Astrocyte of the cerebellum (primary cell): Measurements from ENCODE around the gene KRT2.

Experiments used
- DNase-seq: peaks from one replicate; pipeline ENCODE4 v3.0.0-alpha.2; 2011; ENCODE audit warnings: low read depth
- H3K4me3 ChIP-seq: 2 replicates; pipeline ENCODE4 v1.5.1; 2011; ENCODE audit warnings: mild to moderate bottlenecking, low read depth, low read length, moderate library complexity
- CTCF ChIP-seq: IDR thresholded peaks from 2 replicates; pipeline ENCODE4 v1.5.1; 2012; ENCODE audit warnings: low read length, low read depth, moderate library complexity, mild to moderate bottlenecking; ENCODE audit errors: missing control alignments
- in situ Hi-C: cut with HindIII; loops from 2 replicates; pipeline ENCODE4 v1.10.0; 2017; ENCODE audit warnings: low sequenced_read_pairs

The KRT2 gene

GRCh38 chr12:52644078-52644415 lies 8.0 kb downstream of the KRT2 start:
- TF ChIP-seq CTCF, result no peak
- no peak overlapping the region for H3K4me3 ChIP-seq
- DNase-seq, result no peak
- in situ Hi-C loops, result no loop called here

GRCh38 chr12:52643233-52644077 lies 8.6 kb downstream of the KRT2 start:
- in situ Hi-C loops, result no loop called here
- TF ChIP-seq CTCF, result no peak
- DNase-seq, result no peak
- H3K4me3 ChIP-seq, result no peak overlapping the region

DNA sequence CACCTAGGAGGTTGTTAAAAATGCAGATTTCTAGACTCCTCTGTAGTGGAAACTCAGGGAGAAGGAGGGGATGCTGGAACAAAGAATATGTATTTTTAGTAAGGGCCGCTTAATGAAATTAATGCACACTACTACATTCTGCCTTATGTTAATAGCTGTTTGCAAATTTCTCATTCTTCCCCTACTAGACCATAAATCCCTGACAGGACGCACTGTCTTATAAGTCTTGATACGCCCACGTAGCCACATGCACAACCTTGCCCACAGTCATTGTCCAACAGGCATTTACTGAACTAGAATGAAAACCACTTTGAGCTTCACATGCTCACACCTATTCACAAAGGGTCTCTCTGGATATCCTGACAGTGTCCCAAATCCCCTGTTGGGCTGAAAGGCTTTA lies 10.5 kb downstream of the KRT2 start:
- no peak for DNase-seq
- no peak overlapping the region for H3K4me3 ChIP-seq
- in situ Hi-C loops, result no loop called here
- no peak for TF ChIP-seq CTCF

DNA sequence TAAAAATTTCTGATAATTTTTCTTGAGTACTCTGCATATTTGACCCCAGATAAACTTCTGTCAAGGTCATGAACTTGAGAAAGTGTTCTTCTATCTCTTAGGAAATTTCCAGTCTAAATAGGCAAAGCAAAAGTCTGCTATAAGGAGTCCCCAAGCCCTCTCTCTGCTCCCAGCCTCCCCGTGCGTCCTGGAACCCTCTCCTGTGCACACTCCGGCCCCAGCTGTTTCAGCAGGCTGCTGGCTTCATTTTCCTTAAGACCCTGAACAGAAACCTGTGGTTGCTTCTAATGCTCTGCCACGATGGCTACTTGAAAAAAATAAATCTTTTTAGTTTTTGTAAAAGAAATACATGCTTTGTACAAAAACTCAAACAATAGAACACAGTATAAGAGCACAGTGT lies 14.7 kb downstream of the KRT2 start:
- no peak for DNase-seq
- in situ Hi-C loops, result no loop called here
- H3K4me3 ChIP-seq, result no peak overlapping the region
- TF ChIP-seq CTCF, result no peak

DNA sequence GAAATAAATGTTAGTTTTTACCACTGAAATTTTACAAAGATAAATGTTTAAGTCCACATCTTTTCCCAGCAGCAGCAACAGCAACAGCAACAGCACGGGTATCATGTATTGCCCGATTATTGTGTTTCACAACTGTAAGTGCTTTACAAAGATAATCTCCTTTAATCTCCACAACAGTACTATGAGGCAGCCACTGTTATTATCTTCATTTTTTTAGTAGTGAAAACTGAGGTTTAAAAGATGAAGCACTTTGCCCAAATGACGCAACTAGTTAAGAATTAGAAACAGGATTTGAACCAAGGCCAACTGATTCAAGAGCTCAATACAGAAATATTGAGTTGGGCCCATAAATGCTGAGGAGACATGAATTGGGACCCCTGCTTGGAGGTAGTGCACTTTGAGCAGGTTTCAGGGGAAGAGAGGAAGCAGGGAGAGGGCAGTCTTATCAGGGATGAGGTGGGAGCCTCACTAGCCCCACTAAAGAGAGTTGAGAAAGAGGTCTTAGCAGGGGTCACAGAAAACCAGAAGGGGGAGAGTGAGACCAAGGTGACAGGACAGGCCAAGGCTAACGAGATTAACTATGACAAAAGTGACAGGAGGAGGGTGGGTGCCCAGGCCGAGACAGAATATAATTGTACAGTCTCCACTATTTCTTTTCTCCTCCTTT lies 15.3 kb downstream of the KRT2 start:
- no peak for TF ChIP-seq CTCF
- in situ Hi-C loops, result no loop called here
- H3K4me3 ChIP-seq, result no peak overlapping the region
- DNase-seq, result no peak

DNA sequence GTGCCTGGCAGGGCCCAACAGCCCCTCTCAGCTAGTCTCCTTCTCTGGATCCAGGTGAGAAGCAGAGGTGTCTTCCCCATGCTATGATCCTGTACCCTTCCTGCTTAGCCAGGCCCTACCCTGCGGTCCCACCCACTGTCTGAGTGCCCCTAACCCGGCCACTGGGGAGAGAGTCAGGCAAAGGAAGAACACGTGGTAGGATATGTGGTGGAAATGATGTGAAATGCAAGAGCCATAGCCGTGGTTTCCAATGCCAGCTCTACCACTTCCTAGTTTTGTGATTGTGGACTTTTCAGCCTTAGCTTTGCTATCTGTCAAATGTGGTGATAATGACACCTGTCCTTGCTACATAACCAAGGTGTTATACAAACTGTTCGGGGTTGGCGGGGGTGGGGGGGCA lies 15.8 kb downstream of the KRT2 start:
- TF ChIP-seq CTCF, result no peak
- DNase-seq, result no peak
- H3K4me3 ChIP-seq, result no peak overlapping the region
- in situ Hi-C loops, result no loop called here
